Natural killer cell (primary cell): ENCODE results near the gene IZUMO4. TPM values are rescaled to one million over a fixed set of nuclear protein-coding genes. Genes with fewer than 3 reads are reported as not detected.

Experiments used
- ATAC-seq, 3 donors: fragments of 150-1000 bp in 2 of 3; fragments of 200-7000 bp in 1 of 3; cut with Tn5 transposase; 1 replicate in 1 of 3; 2 replicates in 2 of 3; pipeline ENCODE4 v1.10.0; 2021; ENCODE audit warnings: mild to moderate bottlenecking in 2 of 3, moderate library complexity in 2 of 3
- DNase-seq, 2 donors: peaks; one replicate each; pipeline versions ENCODE4 v3.0.0 to v3.0.0-alpha.2; 2013 to 2021; ENCODE audit warnings: mixed read lengths in 1 of 2
- H3K27ac ChIP-seq: one replicate; pipeline ENCODE4 v1.5.1; 2013; ENCODE audit warnings: mild to moderate bottlenecking, low read length
- H3K27me3 ChIP-seq: one replicate; pipeline ENCODE4 v1.6.1; 2013; ENCODE audit warnings: low read length; ENCODE audit not compliant: control insufficient read depth, insufficient read depth
- H3K36me3 ChIP-seq: one replicate; pipeline ENCODE4 v1.6.1; 2013; ENCODE audit warnings: low read length; ENCODE audit not compliant: control insufficient read depth, insufficient read depth
- H3K4me1 ChIP-seq: one replicate; pipeline ENCODE4 v1.6.1; 2013; ENCODE audit warnings: low read length; ENCODE audit not compliant: control insufficient read depth, insufficient read depth
- H3K4me3 ChIP-seq: one replicate; pipeline ENCODE4 v1.5.1; 2013; ENCODE audit warnings: low read length
- H3K9me3 ChIP-seq: one replicate; pipeline ENCODE4 v1.6.1; 2013; ENCODE audit warnings: low read length; ENCODE audit not compliant: control insufficient read depth, insufficient read depth
- H3K27ac Mint-ChIP-seq, 2 donors: one replicate each; pipeline ENCODE4 v1.8.0; 2022; ENCODE audit warnings: mild to moderate bottlenecking in 2 of 2, mixed read lengths in 2 of 2, moderate library complexity in 1 of 2
- H3K27me3 Mint-ChIP-seq, 2 donors: one replicate each; pipeline ENCODE4 v1.8.0; 2022; ENCODE audit warnings: low read depth in 2 of 2, mixed read lengths in 2 of 2
- H3K36me3 Mint-ChIP-seq: one replicate; pipeline ENCODE4 v1.8.0; 2022; ENCODE audit warnings: mixed read lengths
- H3K4me1 Mint-ChIP-seq, 2 donors: one replicate each; pipeline ENCODE4 v1.8.0; 2022; ENCODE audit warnings: mixed read lengths in 2 of 2
- H3K4me3 Mint-ChIP-seq: one replicate; pipeline ENCODE4 v1.8.0; 2022; ENCODE audit warnings: mild to moderate bottlenecking, moderate library complexity, mixed read lengths
- H3K9me3 Mint-ChIP-seq, 2 donors: one replicate each; pipeline ENCODE4 v1.8.0; 2022; ENCODE audit warnings: mixed read lengths in 2 of 2
- CTCF ChIP-seq: fragments of 200-600 bp; IDR thresholded peaks from one replicate; pipeline ENCODE4 v1.8.0; 2022; ENCODE audit warnings: antibody characterized with exemption
- WGBS: methylation state at CpG from one replicate; pipeline ENCODE4 v1.1.7; 2013; ENCODE audit warnings: missing lambda C conversion rate; ENCODE audit not compliant: insufficient coverage; 5-methylcytosine and 5-hydroxymethylcytosine counted together
- intact Hi-C: fragments of 100-400 bp; cut with micrococcal nuclease; formaldehyde crosslinking; loops from one replicate; pipeline ENCODE4 v1.14.2; 2022
- total RNA-seq, 4 donors: library from RNA; stranded (reverse); fragments of 120-200 nt in 1 of 4; gene quantifications; one replicate each; pipeline versions ENCODE4 v1.2.3 to v1.2.4, GENCODE V29; 2013 to 2022

IZUMO4 gene
- total RNA-seq, 3 donors from 2014 or later (not counting 1 experiment from before 2014, with no cell fraction given), result 3.3 to 7.6 (median 7.1) TPM

- no peaks in the 10 kb centered on the region for H3K9me3 ChIP-seq
- H3K27ac ChIP-seq, result peak overlapping the region; percentile 15
- Mint-ChIP-seq H3K36me3 (peaks cover 9% of the 10 kb centered on the region), H3K27me3 (no peaks in the 10 kb centered on the region), H3K27ac (peak overlapping the region; percentile 82), H3K4me3 (no peak overlapping the region), H3K4me1 (peaks cover 18 to 50% of the 10 kb centered on the region in 2 donors), H3K9me3 (no peaks in the 10 kb centered on the region)
- ATAC-seq (no peak), DNase-seq (no peak)
- TF ChIP-seq CTCF, result no peak
- no peak overlapping the region for H3K4me3 ChIP-seq
- 92% methylated on average over 32 of the region's 32 CpGs for WGBS
- H3K4me1 ChIP-seq, result peaks cover 52% of the 10 kb centered on the region
- intact Hi-C loops, result no loop called here
- no peaks in the 10 kb centered on the region for H3K27me3 ChIP-seq
- peaks cover 67% of the 10 kb centered on the region for H3K36me3 ChIP-seq
Observed at GRCh38 chr19:2072757-2073551, 23.8 kb upstream of the IZUMO4 start.

GRCh38 chr19:2076526-2076944 lies 20.2 kb upstream of the IZUMO4 start:
- H3K36me3 ChIP-seq, result peaks cover 88% of the 10 kb centered on the region
- H3K4me3 ChIP-seq, result no peak overlapping the region
- Mint-ChIP-seq H3K4me3 (no peak overlapping the region), H3K9me3 (no peaks in the 10 kb centered on the region), H3K36me3 (peaks cover 9% of the 10 kb centered on the region), H3K4me1 (peaks cover 28 to 49% of the 10 kb centered on the region in 2 donors), H3K27ac (peak overlapping the region; percentile 44 to 99), H3K27me3 (no peaks in the 10 kb centered on the region)
- WGBS, result 94% methylated on average over 32 of the region's 32 CpGs
- H3K4me1 ChIP-seq, result peaks cover 69% of the 10 kb centered on the region
- no peak overlapping the region for H3K27ac ChIP-seq
- DNase-seq (no peak), ATAC-seq (no peak)
- TF ChIP-seq CTCF, result no peak
- no peaks in the 10 kb centered on the region for H3K9me3 ChIP-seq
- intact Hi-C loops, result no loop called here
- H3K27me3 ChIP-seq, result no peaks in the 10 kb centered on the region

- DNase-seq (no peak), ATAC-seq (no peak)
- H3K36me3 Mint-ChIP-seq, result peaks cover 5% of the 10 kb centered on the region
- peak overlapping the region; percentile 35 to 99 for H3K27ac Mint-ChIP-seq
- H3K27me3 Mint-ChIP-seq, result no peaks in the 10 kb centered on the region
- H3K4me3 ChIP-seq, result no peak overlapping the region
- peaks cover 80% of the 10 kb centered on the region for H3K36me3 ChIP-seq
- peak overlapping the region; percentile 31 for H3K4me3 Mint-ChIP-seq
- H3K4me1 Mint-ChIP-seq, result peaks cover 33 to 52% of the 10 kb centered on the region in 2 donors
- intact Hi-C loops, result no loop called here
- no peaks in the 10 kb centered on the region for H3K27me3 ChIP-seq
- 93% methylated on average over 7 of the region's 7 CpGs for WGBS
- no peaks in the 10 kb centered on the region for H3K9me3 Mint-ChIP-seq
- H3K9me3 ChIP-seq, result no peaks in the 10 kb centered on the region
- H3K27ac ChIP-seq, result no peak overlapping the region
- no peak for TF ChIP-seq CTCF
- H3K4me1 ChIP-seq, result peaks cover 78% of the 10 kb centered on the region
Observed at GRCh38 chr19:2077398-2077797, 19.3 kb upstream of the IZUMO4 start.
